ENCODE measurements around the gene GAB1. TPM values are rescaled to one million over a fixed set of nuclear protein-coding genes. Genes with fewer than 3 reads are reported as not detected.
A peak's percentile ranks its signal among the peaks of the same experiment; 100 is the strongest.

Gene GAB1
- polyA plus RNA-seq, 3 donors from 2014 or later: 1.9 to 2.9 TPM; not detected in 1

- no peak overlapping the region for H3K27ac Mint-ChIP-seq
- DNase-seq: no peak
- H3K4me3 Mint-ChIP-seq: no peak overlapping the region
- no peaks in the 10 kb centered on the region for H3K36me3 Mint-ChIP-seq
- H3K4me1 Mint-ChIP-seq: peaks cover 23 to 45% of the 10 kb centered on the region in 2 donors
- peaks cover 3 to 5% (median 3%) of the 10 kb centered on the region in 3 donors for H3K27me3 Mint-ChIP-seq (ENCODE audit: low read depth in 3 of 3)
- H3K9me3 Mint-ChIP-seq: no peaks in the 10 kb centered on the region
Observed at GRCh38 chr4:143407888-143408287, 71.2 kb downstream of the GAB1 start.

DNA sequence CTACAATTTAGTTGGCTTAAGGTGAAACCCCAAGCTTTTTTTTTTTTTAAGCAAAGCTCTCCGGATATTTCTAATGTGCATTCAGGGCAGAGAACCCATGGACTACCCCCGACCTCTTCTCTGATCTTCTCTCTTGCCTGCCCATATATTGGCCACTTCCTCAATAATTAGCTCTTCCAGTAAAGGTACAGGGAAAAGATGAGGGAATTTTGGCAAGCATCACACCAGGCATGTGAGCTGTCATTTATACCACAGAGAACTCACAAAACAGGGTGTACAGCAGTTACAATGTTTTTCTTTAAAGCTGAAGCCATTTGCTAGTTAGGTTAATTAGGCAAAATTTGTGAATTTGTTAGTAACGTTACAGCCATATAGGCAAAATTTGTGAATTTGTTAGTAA lies 73.3 kb downstream of the GAB1 start:
- Mint-ChIP-seq H3K4me3 (no peak overlapping the region), H3K36me3 (no peaks in the 10 kb centered on the region), H3K9me3 (no peaks in the 10 kb centered on the region), H3K4me1 (peaks cover 9 to 24% of the 10 kb centered on the region in 2 donors), H3K27ac (no peak overlapping the region), H3K27me3 (ENCODE audit: low read depth in 3 of 3) (peaks cover 3 to 5% (median 3%) of the 10 kb centered on the region in 3 donors)
- no peak for DNase-seq

DNA sequence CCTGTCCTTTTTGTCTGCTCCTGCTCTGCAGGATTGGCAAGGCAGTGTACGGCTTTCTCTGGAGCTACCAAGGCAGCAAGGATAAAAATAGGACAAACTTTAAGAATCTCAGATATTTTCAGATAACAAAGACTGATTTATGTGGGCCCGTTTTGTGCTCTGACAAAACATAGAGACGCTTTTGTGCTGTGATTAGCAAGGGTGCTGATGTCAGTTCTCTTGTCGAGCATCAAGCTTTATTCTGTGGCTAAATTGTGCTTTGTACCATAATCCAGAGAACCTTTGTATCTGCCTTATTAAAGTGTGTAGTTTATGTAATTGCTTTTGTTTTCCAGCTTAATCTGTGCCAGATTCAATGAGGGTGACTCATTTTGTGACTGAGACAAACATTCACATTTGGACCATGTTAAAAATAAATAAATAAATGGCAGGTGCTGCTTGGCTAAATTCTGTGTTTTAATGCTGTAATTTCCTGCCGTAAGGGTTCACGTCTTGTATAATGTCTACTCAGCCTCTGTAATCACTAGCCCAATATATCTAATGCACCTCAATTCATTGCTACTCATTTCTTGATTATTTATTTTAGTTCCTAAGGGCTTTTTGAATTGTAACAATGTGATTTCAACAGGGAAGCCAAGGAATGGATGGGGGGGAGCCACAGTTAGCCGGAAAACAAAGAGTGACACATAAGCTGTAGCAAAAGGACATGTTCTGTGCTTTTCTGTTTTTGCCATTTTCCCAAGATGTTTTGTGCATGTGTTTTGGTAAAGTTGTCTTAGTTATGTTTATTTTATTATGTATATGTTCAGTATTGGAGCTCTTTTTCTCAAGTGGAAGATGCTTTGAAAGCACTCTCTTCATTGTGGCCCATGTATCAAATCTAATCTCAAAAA lies 75.1 kb downstream of the GAB1 start:
- no peak overlapping the region for H3K27ac Mint-ChIP-seq
- H3K36me3 Mint-ChIP-seq: peaks cover 0 to 1% (median 0%) of the 10 kb centered on the region in 3 donors
- H3K27me3 Mint-ChIP-seq (ENCODE audit: low read depth in 3 of 3): peaks cover 3 to 5% (median 3%) of the 10 kb centered on the region in 3 donors
- no peaks in the 10 kb centered on the region for H3K9me3 Mint-ChIP-seq
- H3K4me1 Mint-ChIP-seq: peaks cover 0 to 6% of the 10 kb centered on the region in 2 donors
- no peak for DNase-seq
- H3K4me3 Mint-ChIP-seq: no peak overlapping the region

DNA sequence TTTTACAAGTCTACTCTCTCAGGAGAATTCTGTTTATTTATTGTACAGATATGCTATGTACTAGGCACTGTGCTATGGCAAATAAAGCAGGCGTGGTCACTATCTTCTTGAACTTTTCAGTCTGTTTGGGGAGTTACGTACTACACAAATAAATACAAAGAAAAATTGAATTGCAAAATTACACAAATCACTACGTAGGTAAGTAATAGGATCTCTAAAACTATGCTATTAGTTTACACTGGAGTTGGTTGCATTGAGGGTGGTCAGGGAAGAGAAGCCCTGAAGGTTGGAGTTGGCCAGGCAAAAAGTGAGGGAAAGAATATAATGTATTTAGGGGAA lies 75.7 kb downstream of the GAB1 start:
- Mint-ChIP-seq H3K4me3 (no peak overlapping the region), H3K9me3 (no peaks in the 10 kb centered on the region), H3K36me3 (peaks cover 0 to 4% (median 0%) of the 10 kb centered on the region in 3 donors), H3K27me3 (ENCODE audit: low read depth in 3 of 3) (peaks cover 3 to 5% (median 3%) of the 10 kb centered on the region in 3 donors), H3K4me1 (peaks cover 0 to 5% of the 10 kb centered on the region in 2 donors), H3K27ac (no peak overlapping the region)
- DNase-seq: no peak

DNA sequence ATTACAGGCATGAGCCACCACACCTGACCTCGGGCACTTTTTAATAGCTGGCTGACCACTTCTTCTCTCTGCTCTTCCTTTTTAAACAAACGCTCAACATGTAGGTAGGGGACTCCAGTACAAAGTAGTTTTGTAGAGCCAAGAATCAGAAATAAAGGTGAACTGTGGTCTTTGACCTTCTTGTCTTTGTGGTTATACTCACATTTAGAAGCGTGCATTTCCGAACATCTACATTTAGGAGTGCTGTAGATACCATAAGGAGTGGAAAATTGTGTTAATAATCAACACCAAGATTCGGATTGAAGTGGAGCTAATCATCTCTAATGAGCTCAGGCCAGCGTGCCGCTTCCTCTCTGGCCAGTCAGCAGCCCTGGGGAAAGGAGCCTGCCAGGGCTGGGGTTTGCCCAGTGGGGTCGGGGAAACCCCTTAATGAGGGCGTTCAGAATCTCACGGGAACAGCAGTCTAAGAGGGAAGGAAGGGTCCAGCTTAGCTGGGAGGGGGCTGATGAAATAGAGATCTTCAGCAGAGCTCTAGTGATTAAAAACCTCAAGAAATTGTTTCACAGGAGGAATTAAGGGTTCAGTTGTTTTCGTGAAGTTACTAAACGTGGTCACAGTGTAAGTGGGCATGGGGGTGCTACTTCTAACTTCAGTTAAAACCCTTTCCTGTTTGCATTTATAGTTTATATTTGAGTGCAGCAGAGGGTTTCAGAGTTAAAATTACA lies 81.2 kb downstream of the GAB1 start:
- H3K4me1 Mint-ChIP-seq: peaks cover 5 to 13% of the 10 kb centered on the region in 2 donors
- peak overlapping the region in 3 of 6 donors; percentile 2 to 33 (median 31) for H3K27ac Mint-ChIP-seq
- no peaks in the 10 kb centered on the region for H3K9me3 Mint-ChIP-seq
- no peak for DNase-seq
- H3K36me3 Mint-ChIP-seq: peaks cover 0 to 10% (median 4%) of the 10 kb centered on the region in 3 donors
- H3K27me3 Mint-ChIP-seq (ENCODE audit: low read depth in 3 of 3): peaks cover 0 to 3% (median 0%) of the 10 kb centered on the region in 3 donors
- no peak overlapping the region for H3K4me3 Mint-ChIP-seq

DNA sequence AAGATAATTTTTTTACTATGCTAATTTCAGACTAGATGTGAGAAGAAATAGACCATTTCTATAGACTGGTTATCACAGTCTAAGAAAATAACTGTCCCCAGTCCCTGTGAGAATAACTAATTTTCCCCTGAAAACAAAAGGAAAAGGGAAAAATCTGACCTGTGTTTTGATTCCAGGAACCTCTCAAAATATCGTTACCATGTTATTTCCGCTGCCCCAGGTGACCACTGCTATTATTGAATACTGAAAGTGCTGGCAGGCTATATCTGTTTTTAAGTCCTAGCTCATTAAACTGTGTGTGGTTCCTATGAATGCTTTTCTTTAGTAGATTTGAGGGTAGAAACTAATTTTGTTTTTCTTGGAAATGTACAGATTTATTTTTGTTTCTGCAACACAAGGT lies 83.6 kb downstream of the GAB1 start:
- Mint-ChIP-seq H3K4me1 (peaks cover 5 to 13% of the 10 kb centered on the region in 2 donors), H3K27ac (no peak overlapping the region), H3K4me3 (no peak overlapping the region), H3K36me3 (peaks cover 0 to 11% (median 4%) of the 10 kb centered on the region in 3 donors), H3K27me3 (ENCODE audit: low read depth in 3 of 3) (peaks cover 0 to 3% (median 0%) of the 10 kb centered on the region in 3 donors), H3K9me3 (no peaks in the 10 kb centered on the region)
- DNase-seq: no peak

- Mint-ChIP-seq H3K4me3 (no peak overlapping the region), H3K4me1 (peaks cover 5 to 13% of the 10 kb centered on the region in 2 donors), H3K36me3 (peaks cover 0 to 17% (median 4%) of the 10 kb centered on the region in 3 donors)
Observed at GRCh38 chr4:143421609-143422008, 84.9 kb downstream of the GAB1 start.

GRCh38 chr4:143424276-143424675 lies 87.6 kb downstream of the GAB1 start:
- H3K27me3 Mint-ChIP-seq (ENCODE audit: low read depth in 3 of 3): no peaks in the 10 kb centered on the region
- no peaks in the 10 kb centered on the region for H3K4me1 Mint-ChIP-seq
- no peak overlapping the region for H3K4me3 Mint-ChIP-seq
- peaks cover 0 to 13% (median 6%) of the 10 kb centered on the region in 3 donors for H3K36me3 Mint-ChIP-seq
- H3K27ac Mint-ChIP-seq: no peak overlapping the region
- H3K9me3 Mint-ChIP-seq: peaks cover 0 to 14% (median 3%) of the 10 kb centered on the region in 6 donors
- no peak for DNase-seq

More at GRCh38 chr4:143421609-143422008, 84.9 kb downstream of the GAB1 start:
- peaks cover 0 to 1% (median 0%) of the 10 kb centered on the region in 6 donors for H3K9me3 Mint-ChIP-seq
- DNase-seq: no peak
- H3K27me3 Mint-ChIP-seq (ENCODE audit: low read depth in 3 of 3): peaks cover 0 to 3% (median 0%) of the 10 kb centered on the region in 3 donors
- no peak overlapping the region for H3K27ac Mint-ChIP-seq

DNA sequence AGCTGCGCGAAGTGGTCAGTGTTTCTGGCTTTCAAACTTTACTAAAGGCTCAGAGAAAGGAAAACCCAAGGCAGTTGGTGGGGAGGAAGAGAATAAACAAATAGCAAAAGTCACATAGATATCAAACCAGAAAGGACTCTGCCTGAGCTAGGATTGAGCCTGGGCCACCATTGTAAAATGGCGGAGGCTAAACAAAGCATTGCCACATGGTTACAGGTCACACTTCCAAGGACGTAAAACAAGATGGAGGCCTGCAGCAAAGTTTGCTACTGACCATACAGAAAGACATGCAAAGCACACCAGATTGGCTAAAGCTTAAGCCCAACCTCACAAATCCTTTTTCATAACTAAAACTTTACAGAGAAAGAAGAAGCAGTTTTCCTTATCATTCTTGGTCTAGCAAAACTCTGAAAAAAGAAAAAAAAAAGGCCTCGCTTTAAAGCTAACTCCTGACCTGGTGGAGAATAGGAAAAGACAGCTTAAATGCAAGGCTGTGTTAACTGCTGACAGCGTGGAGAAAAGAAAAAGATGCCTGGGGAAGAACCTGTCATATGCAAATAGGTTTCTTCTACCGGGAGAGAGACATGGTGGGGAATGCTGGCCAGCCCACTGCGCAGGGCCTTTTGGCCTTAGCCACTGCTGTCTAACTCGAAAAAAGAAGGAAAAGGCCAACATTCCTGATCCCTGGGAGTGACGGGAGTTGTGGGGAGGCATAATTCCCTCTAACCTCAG lies 95.0 kb downstream of the GAB1 start:
- no peak overlapping the region for H3K4me3 Mint-ChIP-seq
- H3K4me1 Mint-ChIP-seq: no peaks in the 10 kb centered on the region
- no peak overlapping the region for H3K27ac Mint-ChIP-seq

GRCh38 chr4:143432258-143432591 lies 95.5 kb downstream of the GAB1 start:
- Mint-ChIP-seq H3K9me3 (peaks cover 20 to 44% (median 34%) of the 10 kb centered on the region in 6 donors), H3K4me1 (no peaks in the 10 kb centered on the region), H3K27ac (no peak overlapping the region), H3K36me3 (peaks cover 12 to 58% (median 15%) of the 10 kb centered on the region in 3 donors), H3K27me3 (ENCODE audit: low read depth in 3 of 3) (peaks cover 1 to 2% (median 1%) of the 10 kb centered on the region in 3 donors), H3K4me3 (no peak overlapping the region)
- DNase-seq: no peak

More for the DNA sequence above, 95.0 kb downstream of the GAB1 start:
- DNase-seq: no peak
- Mint-ChIP-seq H3K9me3 (peaks cover 20 to 44% (median 34%) of the 10 kb centered on the region in 6 donors), H3K27me3 (ENCODE audit: low read depth in 3 of 3) (peaks cover under 1 to 1% (median 1%) of the 10 kb centered on the region in 3 donors), H3K36me3 (peaks cover 12 to 55% (median 20%) of the 10 kb centered on the region in 3 donors)

- H3K27ac Mint-ChIP-seq: no peak overlapping the region
- peaks cover 17 to 40% (median 33%) of the 10 kb centered on the region in 6 donors for H3K9me3 Mint-ChIP-seq
- no peak for DNase-seq
- H3K27me3 Mint-ChIP-seq (ENCODE audit: low read depth in 3 of 3): peaks cover 1 to 5% (median 3%) of the 10 kb centered on the region in 3 donors
- H3K4me1 Mint-ChIP-seq: no peaks in the 10 kb centered on the region
- H3K36me3 Mint-ChIP-seq: peaks cover 12 to 64% (median 14%) of the 10 kb centered on the region in 3 donors
- H3K4me3 Mint-ChIP-seq: no peak overlapping the region
Observed at GRCh38 chr4:143433231-143433630, 96.6 kb downstream of the GAB1 start.

GRCh38 chr4:143435955-143436354 lies 99.3 kb downstream of the GAB1 start:
- H3K4me1 Mint-ChIP-seq: no peaks in the 10 kb centered on the region
- H3K36me3 Mint-ChIP-seq: peaks cover 5 to 63% (median 14%) of the 10 kb centered on the region in 3 donors
- H3K4me3 Mint-ChIP-seq: no peak overlapping the region
- no peak for DNase-seq
- peaks cover 7 to 25% (median 19%) of the 10 kb centered on the region in 6 donors for H3K9me3 Mint-ChIP-seq
- no peak overlapping the region for H3K27ac Mint-ChIP-seq
- H3K27me3 Mint-ChIP-seq (ENCODE audit: low read depth in 3 of 3): peaks cover 1 to 7% (median 3%) of the 10 kb centered on the region in 3 donors

- peaks cover 2 to 47% (median 8%) of the 10 kb centered on the region in 3 donors for H3K36me3 Mint-ChIP-seq
- H3K4me1 Mint-ChIP-seq: no peaks in the 10 kb centered on the region
- H3K9me3 Mint-ChIP-seq: peaks cover 0 to 15% (median 6%) of the 10 kb centered on the region in 6 donors
- no peak overlapping the region for H3K27ac Mint-ChIP-seq
- H3K27me3 Mint-ChIP-seq (ENCODE audit: low read depth in 3 of 3): peaks cover 1 to 7% (median 3%) of the 10 kb centered on the region in 3 donors
- H3K4me3 Mint-ChIP-seq: no peak overlapping the region
- no peak for DNase-seq
Observed at GRCh38 chr4:143437476-143437875, 100.8 kb downstream of the GAB1 start.

Data from immature natural killer cell (primary cell).